ENCODE data around the gene MICB. TPM values are rescaled to one million over a fixed set of nuclear protein-coding genes. Genes with fewer than 3 reads are reported as not detected.
A peak's percentile ranks its signal among the peaks of the same experiment; 100 is the strongest.

The MICB gene
- total and polyA plus RNA-seq, 9 of the 15 experiments (the other 6 are each of a cell fraction or from before 2014, with no cell fraction given): 13.3 to 34.5 (median 19.8) TPM

GRCh38 chr6:31541658-31542521 lies 43.9 kb downstream of the MICB start, which contains the start of gene DDX39B (continued):
- TF ChIP-seq ZBTB12 (CRISPR knock-in tag; IDR thresholded peaks at IDR 0.05) (peak; percentile 28; the same call in 1 of the 2 replicates), ZNF75A (CRISPR knock-in tag; IDR thresholded peaks at IDR 0.05) (peak; percentile 45; the same call in 1 of the 2 replicates), CREB3 (tag; conservative IDR thresholded peaks at IDR 0.05; ENCODE audit: low read depth) (peak; percentile 76; the same call in 1 of the 2 replicates), BMI1 (IDR thresholded peaks at IDR 0.05; ENCODE audit: low read length) (peak; percentile 5; the same call in 1 of the 2 replicates), ELF1 (tag; IDR thresholded peaks at IDR 0.05) (peak; percentile 98), ESRRA (IDR thresholded peaks at IDR 0.05; ENCODE audit: borderline replicate concordance, low read depth) (peak; percentile 100), MCM3 (IDR thresholded peaks at IDR 0.05) (no peak), ZBTB2 (IDR thresholded peaks at IDR 0.05) (peak; percentile 89), ZNF232 (CRISPR knock-in tag; IDR thresholded peaks at IDR 0.05) (no peak), ZBTB43 (CRISPR knock-in tag; IDR thresholded peaks at IDR 0.05) (no peak), CC2D1A (IDR thresholded peaks at IDR 0.05) (0 out of 2 replicates have a peak, but pooled peaks have one; percentile 52), POU5F1 (IDR thresholded peaks at IDR 0.05; ENCODE audit: borderline replicate concordance, low read depth, low read length, partially characterized antibody) (no peak), TOE1 (IDR thresholded peaks at IDR 0.05; ENCODE audit: borderline replicate concordance) (peak; percentile 94), TOE1 (CRISPR knock-in tag; IDR thresholded peaks at IDR 0.05; ENCODE audit: borderline replicate concordance, low read depth) (peak; percentile 91; the same call in 1 of the 2 replicates), PRMT5 (CRISPR knock-in tag; IDR thresholded peaks at IDR 0.05) (no peak), ZBTB7A (IDR thresholded peaks at IDR 0.05; ENCODE audit: borderline replicate concordance, control insufficient read depth, low read depth, low read length) (no peak), NUFIP1 (IDR thresholded peaks at IDR 0.05; ENCODE audit: partially characterized antibody) (peak; percentile 90), ZFP1 (CRISPR knock-in tag; IDR thresholded peaks at IDR 0.05) (peak; percentile 45; the same call in 1 of the 2 replicates), ATF4 (CRISPR knock-in tag; IDR thresholded peaks at IDR 0.05) (peak; percentile 66), TARDBP (IDR thresholded peaks at IDR 0.05) (peak; percentile 97), ZBTB9 (CRISPR knock-in tag; IDR thresholded peaks at IDR 0.05) (peak; percentile 36; the same call in 1 of the 2 replicates)

Data from K562 (cell line).